ENCODE measurements around the gene TMEM131L.

GRCh38 chr4:153573221-153573620, 107.1 kb downstream of the TMEM131L start:
- TF ChIP-seq POLR2AphosphoS5 (IDR thresholded peaks at IDR 0.05; ENCODE audit: low read depth, low read length) (no peak), POLR2A (IDR thresholded peaks at IDR 0.05; ENCODE audit: low read depth, low read length) (no peak)

Data from GM12892 (cell line).